Activated naive CD4-positive, alpha-beta T cell treated with anti-CD3 and anti-CD28 coated beads, Interleukin-2, amount 50 U/mL, for 16 hours (primary cell): ENCODE measurements around the gene RCC2.

ENCODE experiments used
- DNase-seq: peaks from one replicate; pipeline ENCODE4 v3.0.0-alpha.2; 2020

The RCC2 gene

DNA sequence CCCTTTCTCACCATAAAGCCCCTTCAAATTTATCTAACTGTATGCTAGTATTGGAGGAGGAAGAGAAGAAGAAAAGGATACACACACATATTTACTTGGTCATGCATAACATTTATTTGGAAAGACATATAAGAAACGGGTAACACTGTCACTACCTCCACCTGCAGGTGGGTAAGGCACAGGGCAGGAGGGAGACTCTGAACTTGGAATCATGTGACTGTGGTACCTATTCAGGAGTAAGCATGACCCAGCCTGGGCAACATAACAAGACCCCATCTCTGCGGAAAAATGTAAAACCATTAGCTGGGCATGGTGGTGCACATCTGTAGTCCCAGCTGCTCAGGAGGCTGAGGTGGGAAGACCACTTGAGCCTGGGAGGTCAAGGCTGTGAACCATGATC lies 68.9 kb downstream of the RCC2 start:
- DNase-seq, result no peak

DNA sequence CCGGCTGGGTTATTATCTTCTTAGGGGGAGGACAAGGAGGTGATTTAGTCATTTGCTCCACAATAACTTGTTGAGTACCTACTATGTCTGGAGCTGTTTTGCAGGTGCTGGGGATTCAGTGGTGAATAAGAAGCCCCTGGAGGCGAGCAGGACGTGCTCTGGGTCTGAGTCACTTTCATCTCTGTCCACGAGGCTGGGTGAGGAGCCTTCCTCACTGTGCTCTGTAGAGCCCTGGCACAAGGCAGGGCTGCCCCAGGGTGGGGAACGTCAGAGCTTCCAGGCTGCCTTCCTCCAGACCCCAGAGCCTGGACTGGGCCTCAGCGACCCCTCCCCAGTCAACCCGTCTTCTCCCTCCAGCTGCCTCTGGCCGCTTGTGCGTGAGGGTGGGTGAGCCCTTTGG lies 70.0 kb downstream of the RCC2 start:
- DNase-seq, result no peak

DNA sequence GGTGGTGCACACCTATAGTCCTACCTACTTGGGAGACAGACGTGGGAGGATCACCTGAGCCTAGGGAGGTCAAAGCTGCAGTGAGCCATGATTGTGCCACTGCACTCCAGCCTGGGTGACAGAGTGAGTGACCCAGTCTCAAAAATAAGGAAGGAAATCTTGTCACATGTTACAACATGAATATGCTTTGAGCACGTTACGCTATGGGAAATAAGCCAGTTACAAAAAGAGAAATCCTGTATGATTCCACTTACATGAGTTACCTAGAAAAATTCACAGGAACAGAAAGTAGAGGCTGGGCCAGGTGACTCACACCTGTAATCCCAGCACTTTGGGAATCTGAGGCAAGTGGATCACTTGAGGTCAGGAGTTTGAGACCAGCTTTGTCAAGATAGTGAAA lies 74.2 kb downstream of the RCC2 start:
- no peak for DNase-seq

DNA sequence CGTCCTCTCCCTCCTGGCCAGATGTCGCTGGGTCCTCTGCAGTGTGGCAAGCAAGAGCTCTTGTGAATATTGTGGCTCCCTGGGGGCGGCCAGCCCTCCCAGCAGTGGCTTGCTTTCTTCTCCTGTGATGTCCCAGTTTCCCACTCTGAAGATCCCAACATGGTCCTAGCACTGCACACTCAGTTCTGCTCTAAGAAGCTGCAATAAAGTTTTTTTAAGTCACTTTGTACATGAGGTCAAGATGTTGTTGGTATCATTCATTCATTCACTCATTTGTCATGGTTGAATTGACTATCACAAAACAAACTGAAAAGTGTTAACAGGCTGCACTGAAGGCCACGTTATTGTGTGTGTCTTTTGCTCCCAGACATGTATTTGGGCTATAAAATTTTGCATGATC lies 75.7 kb downstream of the RCC2 start:
- no peak for DNase-seq

DNA sequence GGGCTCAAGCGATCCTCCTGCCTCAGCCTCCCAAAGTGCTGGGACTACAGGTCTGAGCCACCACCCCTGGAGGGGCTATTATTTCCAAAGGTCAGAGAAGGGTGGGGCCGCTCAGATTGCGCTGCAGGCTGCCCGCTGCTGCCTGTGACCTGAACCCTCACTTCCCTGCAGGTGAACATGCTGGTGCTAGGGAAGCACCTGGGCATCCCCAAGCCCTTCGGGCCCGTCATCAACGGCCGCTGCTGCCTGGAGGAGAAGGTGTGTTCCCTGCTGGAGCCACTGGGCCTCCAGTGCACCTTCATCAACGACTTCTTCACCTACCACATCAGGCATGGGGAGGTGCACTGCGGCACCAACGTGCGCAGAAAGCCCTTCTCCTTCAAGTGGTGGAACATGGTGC lies 76.1 kb downstream of the RCC2 start:
- DNase-seq, result no peak

DNA sequence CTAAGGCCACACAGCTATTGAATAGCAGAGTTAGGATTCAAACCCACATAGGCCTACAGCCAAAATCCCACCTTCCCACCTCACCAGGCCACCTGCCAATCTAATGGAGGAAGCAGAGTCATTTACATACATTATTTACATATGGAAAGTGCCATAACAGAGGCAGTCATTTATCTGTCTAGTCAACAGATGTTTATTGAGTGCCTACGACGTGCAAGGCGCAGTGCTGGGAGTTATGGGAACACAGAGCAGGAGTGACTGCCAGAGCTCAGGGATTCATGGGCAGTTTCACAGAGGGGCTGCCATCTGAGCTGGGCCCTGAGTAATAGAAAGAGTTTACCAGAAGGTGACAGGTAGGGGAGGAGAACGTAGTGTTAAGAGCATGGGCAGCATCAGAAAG lies 77.8 kb downstream of the RCC2 start:
- DNase-seq, result no peak

DNA sequence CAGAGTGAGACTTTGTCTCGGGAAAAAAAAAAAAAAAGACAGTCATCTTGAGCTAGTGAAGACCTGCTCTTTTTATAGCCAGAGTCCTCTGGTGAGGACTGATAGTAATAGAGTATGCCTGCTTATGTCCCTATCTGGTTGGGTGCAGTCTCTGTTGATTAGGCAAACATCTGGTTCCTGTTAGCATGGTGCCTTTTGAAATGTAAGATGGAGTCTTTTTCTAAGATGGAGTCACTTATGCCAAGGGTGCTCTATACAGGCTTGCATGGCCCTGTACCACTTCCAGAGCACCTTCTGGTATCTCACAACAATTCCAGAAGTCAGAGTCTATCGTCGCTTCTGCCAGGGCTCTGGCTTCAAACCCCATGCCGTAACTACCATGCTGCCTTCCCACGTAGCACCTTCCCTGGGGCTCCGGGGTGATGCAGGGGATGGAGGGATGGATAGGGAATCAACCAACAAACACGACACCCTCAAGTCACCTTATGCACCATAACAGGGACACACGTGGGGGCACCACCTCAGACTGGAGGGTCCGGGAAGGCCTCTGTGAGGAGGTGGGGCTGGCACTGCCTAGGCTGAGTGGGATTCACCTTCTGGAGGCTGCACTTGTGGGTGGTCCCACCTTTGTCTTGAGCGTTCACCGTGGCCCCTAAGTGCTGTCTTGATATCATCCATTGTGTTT lies 79.1 kb downstream of the RCC2 start:
- DNase-seq, result no peak

DNA sequence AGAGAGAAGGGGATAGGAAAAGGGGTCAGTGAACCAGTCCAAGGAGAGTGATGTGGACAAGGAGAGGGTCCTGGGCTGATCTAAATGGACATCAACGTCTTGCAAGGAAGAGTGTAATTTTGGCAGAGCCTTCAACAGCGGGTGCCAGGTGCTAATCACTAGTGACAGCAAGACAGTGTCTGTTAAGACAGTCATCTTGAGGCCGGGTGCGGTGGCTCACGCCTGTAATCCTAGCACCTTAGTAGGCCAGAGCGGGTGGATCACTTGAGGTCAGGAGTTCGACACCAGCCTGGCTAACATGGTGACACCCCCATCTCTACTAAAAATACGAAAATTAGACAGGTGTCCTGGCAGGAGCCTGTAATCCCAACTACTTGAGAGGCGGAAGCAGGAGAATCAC lies 79.7 kb downstream of the RCC2 start:
- DNase-seq, result no peak

DNA sequence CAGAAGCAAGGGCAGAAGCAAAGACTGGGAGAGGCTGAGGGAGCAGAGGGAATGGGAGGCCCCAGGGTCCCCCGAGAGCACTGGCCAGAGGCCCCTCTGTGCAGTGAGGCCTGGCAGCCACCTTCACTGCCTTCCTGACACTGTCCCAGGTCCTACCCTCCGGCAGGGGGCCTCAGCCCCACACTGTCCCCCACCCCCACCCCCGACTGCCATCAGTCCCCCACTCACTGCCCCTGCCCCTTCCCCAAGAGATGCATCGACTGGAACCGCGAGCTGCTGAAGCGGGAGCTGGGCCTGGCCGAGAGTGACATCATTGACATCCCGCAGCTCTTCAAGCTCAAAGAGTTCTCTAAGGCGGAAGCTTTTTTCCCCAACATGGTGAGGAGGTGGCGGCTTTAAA lies 80.4 kb downstream of the RCC2 start:
- DNase-seq, result no peak

DNA sequence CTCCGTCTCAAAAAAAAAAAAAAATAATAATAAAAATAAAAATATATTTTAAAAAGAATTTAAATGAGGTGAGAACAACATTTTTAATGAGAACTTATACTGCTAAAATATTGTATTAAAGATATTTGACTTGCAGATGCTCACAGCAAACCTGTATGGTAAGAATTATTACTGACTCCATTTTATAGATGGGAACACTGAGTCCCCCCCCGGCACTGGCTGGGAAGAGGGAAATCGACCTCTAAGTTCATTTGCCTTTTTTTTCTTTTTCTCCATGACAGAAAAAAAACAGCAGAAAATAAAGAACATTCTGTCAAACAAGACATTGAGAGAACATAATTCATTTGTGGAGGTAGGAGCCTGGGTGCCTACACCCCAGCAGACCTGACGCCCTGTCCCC lies 80.9 kb downstream of the RCC2 start:
- no peak for DNase-seq
